ENCODE results near the gene SMCHD1.

Gene SMCHD1

GRCh38 chr18:2823202-2823601 is 167.7 kb downstream of the SMCHD1 start:
- Histone ChIP-seq H3K79me2 (ENCODE audit: control insufficient read depth, insufficient read depth, low read length, poor library complexity) (no peaks in the 10 kb centered on the region), H4K8ac (ENCODE audit: low read depth, low read length) (no peak overlapping the region), H3K4ac (ENCODE audit: low read depth, low read length) (no peak overlapping the region), H3K23ac (ENCODE audit: low read length) (no peak overlapping the region), H2BK120ac (ENCODE audit: insufficient read depth, low read length, poor library complexity) (no peak overlapping the region), H3K4me2 (ENCODE audit: low read length) (no peak overlapping the region), H3K27ac (ENCODE audit: low read depth, low read length) (no peak overlapping the region), H3K9me3 (ENCODE audit: insufficient read depth, low read depth, low read length) (no peaks in the 10 kb centered on the region), H2AFZ (ENCODE audit: insufficient read depth, low read length, poor library complexity) (no peak overlapping the region), H3K4me1 (ENCODE audit: control insufficient read depth in 1 of 2, insufficient read depth in 2 of 2, low read length in 2 of 2) (peaks cover 0 to 3% of the 10 kb centered on the region in 2 experiments), H3K18ac (ENCODE audit: low read length) (no peak overlapping the region), H3K36me3 (ENCODE audit: control insufficient read depth in 1 of 2, insufficient read depth in 2 of 2, low read length in 2 of 2) (no peaks in the 10 kb centered on the region), H2BK12ac (ENCODE audit: low read length) (no peak overlapping the region), H4K12ac (ENCODE audit: low read depth, low read length) (no peak overlapping the region), H3K4me3 (ENCODE audit: low read depth, low read length) (no peak overlapping the region), H4K91ac (ENCODE audit: low read depth, low read length) (no peak overlapping the region), H2BK5ac (ENCODE audit: low read depth, low read length, poor library complexity) (no peak overlapping the region), H3K9ac (ENCODE audit: low read length) (no peak overlapping the region), H3K27me3 (ENCODE audit: insufficient read depth, low read length) (no peaks in the 10 kb centered on the region), H3K14ac (ENCODE audit: low read length) (no peak overlapping the region), H3K79me1 (ENCODE audit: low read length) (no peaks in the 10 kb centered on the region), H2AK5ac (ENCODE audit: low read length) (no peak overlapping the region)
- WGBS (ENCODE audit: extremely low coverage, insufficient coverage, insufficient read length), result no CpG with 5 or more reads among the region's 2 CpGs
- DNase-seq, result no peak

DNA sequence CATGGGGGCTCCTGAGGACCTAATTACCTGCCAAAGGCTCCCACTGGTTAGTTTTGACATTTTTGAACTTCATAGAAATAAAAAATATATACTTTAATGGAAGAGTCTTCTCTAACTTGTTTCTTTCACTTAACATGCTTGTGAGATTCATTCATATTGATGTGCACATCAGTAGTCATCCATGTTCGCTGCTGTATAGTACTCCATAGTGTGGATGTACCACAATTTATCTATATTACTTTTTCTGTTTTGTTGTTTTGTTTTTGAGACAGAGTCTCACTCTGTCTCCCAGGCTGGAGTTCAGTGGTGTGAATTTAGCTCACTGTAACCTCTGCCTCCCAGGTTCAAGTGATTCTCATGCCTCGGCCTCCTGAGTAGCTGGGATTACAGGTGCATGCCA is 168.4 kb downstream of the SMCHD1 start:
- no peak overlapping the region for H2BK5ac ChIP-seq (ENCODE audit: low read depth, low read length, poor library complexity)
- H3K4me1 ChIP-seq (ENCODE audit: control insufficient read depth in 1 of 2, insufficient read depth in 2 of 2, low read length in 2 of 2), result peaks cover 0 to 3% of the 10 kb centered on the region in 2 experiments
- DNase-seq, result no peak
- no peaks in the 10 kb centered on the region for H3K27me3 ChIP-seq (ENCODE audit: insufficient read depth, low read length)
- H3K79me1 ChIP-seq (ENCODE audit: low read length), result no peaks in the 10 kb centered on the region
- no peak overlapping the region for H3K4me3 ChIP-seq (ENCODE audit: low read depth, low read length)
- no peak overlapping the region for H3K4ac ChIP-seq (ENCODE audit: low read depth, low read length)
- WGBS (ENCODE audit: extremely low coverage, insufficient coverage, insufficient read length), result no CpG with 5 or more reads among the region's 2 CpGs
- no peak overlapping the region for H3K27ac ChIP-seq (ENCODE audit: low read depth, low read length)
- H4K8ac ChIP-seq (ENCODE audit: low read depth, low read length), result no peak overlapping the region
- no peak overlapping the region for H3K4me2 ChIP-seq (ENCODE audit: low read length)
- no peak overlapping the region for H3K18ac ChIP-seq (ENCODE audit: low read length)
- H2BK120ac ChIP-seq (ENCODE audit: insufficient read depth, low read length, poor library complexity), result no peak overlapping the region
- no peak overlapping the region for H3K14ac ChIP-seq (ENCODE audit: low read length)
- H4K91ac ChIP-seq (ENCODE audit: low read depth, low read length), result no peak overlapping the region
- no peaks in the 10 kb centered on the region for H3K36me3 ChIP-seq (ENCODE audit: control insufficient read depth in 1 of 2, insufficient read depth in 2 of 2, low read length in 2 of 2)
- H3K9me3 ChIP-seq (ENCODE audit: insufficient read depth, low read depth, low read length), result no peaks in the 10 kb centered on the region
- no peak overlapping the region for H2AFZ ChIP-seq (ENCODE audit: insufficient read depth, low read length, poor library complexity)
- H2AK5ac ChIP-seq (ENCODE audit: low read length), result no peak overlapping the region
- H3K9ac ChIP-seq (ENCODE audit: low read length), result no peak overlapping the region
- no peak overlapping the region for H2BK12ac ChIP-seq (ENCODE audit: low read length)
- H3K79me2 ChIP-seq (ENCODE audit: control insufficient read depth, insufficient read depth, low read length, poor library complexity), result no peaks in the 10 kb centered on the region
- H4K12ac ChIP-seq (ENCODE audit: low read depth, low read length), result no peak overlapping the region
- no peak overlapping the region for H3K23ac ChIP-seq (ENCODE audit: low read length)

GRCh38 chr18:2824865-2825264 is 169.3 kb downstream of the SMCHD1 start:
- no peaks in the 10 kb centered on the region for H3K36me3 ChIP-seq (ENCODE audit: control insufficient read depth in 1 of 2, insufficient read depth in 2 of 2, low read length in 2 of 2)
- H4K8ac ChIP-seq (ENCODE audit: low read depth, low read length), result no peak overlapping the region
- H2AK5ac ChIP-seq (ENCODE audit: low read length), result no peak overlapping the region
- no peak overlapping the region for H2AFZ ChIP-seq (ENCODE audit: insufficient read depth, low read length, poor library complexity)
- H2BK5ac ChIP-seq (ENCODE audit: low read depth, low read length, poor library complexity), result no peak overlapping the region
- H3K27ac ChIP-seq (ENCODE audit: low read depth, low read length), result no peak overlapping the region
- DNase-seq, result no peak
- no peak overlapping the region for H3K4me2 ChIP-seq (ENCODE audit: low read length)
- peaks cover 0 to 3% of the 10 kb centered on the region in 2 experiments for H3K4me1 ChIP-seq (ENCODE audit: control insufficient read depth in 1 of 2, insufficient read depth in 2 of 2, low read length in 2 of 2)
- WGBS (ENCODE audit: extremely low coverage, insufficient coverage, insufficient read length), result no CpG with 5 or more reads among the region's 5 CpGs
- no peak overlapping the region for H3K9ac ChIP-seq (ENCODE audit: low read length)
- no peak overlapping the region for H4K12ac ChIP-seq (ENCODE audit: low read depth, low read length)
- no peak overlapping the region for H3K18ac ChIP-seq (ENCODE audit: low read length)
- H3K4ac ChIP-seq (ENCODE audit: low read depth, low read length), result no peak overlapping the region
- H3K9me3 ChIP-seq (ENCODE audit: insufficient read depth, low read depth, low read length), result no peaks in the 10 kb centered on the region
- H3K4me3 ChIP-seq (ENCODE audit: low read depth, low read length), result no peak overlapping the region
- H3K79me2 ChIP-seq (ENCODE audit: control insufficient read depth, insufficient read depth, low read length, poor library complexity), result no peaks in the 10 kb centered on the region
- H2BK120ac ChIP-seq (ENCODE audit: insufficient read depth, low read length, poor library complexity), result no peak overlapping the region
- no peaks in the 10 kb centered on the region for H3K27me3 ChIP-seq (ENCODE audit: insufficient read depth, low read length)
- H3K14ac ChIP-seq (ENCODE audit: low read length), result no peak overlapping the region
- H4K91ac ChIP-seq (ENCODE audit: low read depth, low read length), result no peak overlapping the region
- H3K79me1 ChIP-seq (ENCODE audit: low read length), result no peaks in the 10 kb centered on the region
- no peak overlapping the region for H3K23ac ChIP-seq (ENCODE audit: low read length)
- no peak overlapping the region for H2BK12ac ChIP-seq (ENCODE audit: low read length)

GRCh38 chr18:2825613-2826175 is 170.2 kb downstream of the SMCHD1 start:
- no peak overlapping the region for H3K18ac ChIP-seq (ENCODE audit: low read length)
- H2BK12ac ChIP-seq (ENCODE audit: low read length), result no peak overlapping the region
- H2BK120ac ChIP-seq (ENCODE audit: insufficient read depth, low read length, poor library complexity), result no peak overlapping the region
- no peak overlapping the region for H2AK5ac ChIP-seq (ENCODE audit: low read length)
- H2BK5ac ChIP-seq (ENCODE audit: low read depth, low read length, poor library complexity), result no peak overlapping the region
- H3K27me3 ChIP-seq (ENCODE audit: insufficient read depth, low read length), result no peaks in the 10 kb centered on the region
- H3K79me2 ChIP-seq (ENCODE audit: control insufficient read depth, insufficient read depth, low read length, poor library complexity), result no peaks in the 10 kb centered on the region
- no peak overlapping the region for H3K23ac ChIP-seq (ENCODE audit: low read length)
- no peak overlapping the region for H3K14ac ChIP-seq (ENCODE audit: low read length)
- no peaks in the 10 kb centered on the region for H3K36me3 ChIP-seq (ENCODE audit: control insufficient read depth in 1 of 2, insufficient read depth in 2 of 2, low read length in 2 of 2)
- H3K4me1 ChIP-seq (ENCODE audit: control insufficient read depth in 1 of 2, insufficient read depth in 2 of 2, low read length in 2 of 2), result peaks cover 0 to 3% of the 10 kb centered on the region in 2 experiments
- peak in 1 of 2 donors; percentile 28 for DNase-seq
- no peak overlapping the region for H3K4me3 ChIP-seq (ENCODE audit: low read depth, low read length)
- no peaks in the 10 kb centered on the region for H3K79me1 ChIP-seq (ENCODE audit: low read length)
- no peak overlapping the region for H3K4ac ChIP-seq (ENCODE audit: low read depth, low read length)
- WGBS (ENCODE audit: extremely low coverage, insufficient coverage, insufficient read length), result no CpG with 5 or more reads among the region's 3 CpGs
- H2AFZ ChIP-seq (ENCODE audit: insufficient read depth, low read length, poor library complexity), result peak overlapping the region; percentile 31
- H3K9me3 ChIP-seq (ENCODE audit: insufficient read depth, low read depth, low read length), result no peaks in the 10 kb centered on the region
- no peak overlapping the region for H3K4me2 ChIP-seq (ENCODE audit: low read length)
- no peak overlapping the region for H4K12ac ChIP-seq (ENCODE audit: low read depth, low read length)
- no peak overlapping the region for H3K9ac ChIP-seq (ENCODE audit: low read length)
- no peak overlapping the region for H3K27ac ChIP-seq (ENCODE audit: low read depth, low read length)
- H4K91ac ChIP-seq (ENCODE audit: low read depth, low read length), result no peak overlapping the region
- no peak overlapping the region for H4K8ac ChIP-seq (ENCODE audit: low read depth, low read length)

Measured in trophoblast cell (in vitro differentiated cells and primary cell).